ENCODE results near the gene NKX2-2. TPM values are rescaled to one million over a fixed set of nuclear protein-coding genes. Genes with fewer than 3 reads are reported as not detected.

The NKX2-2 gene
- total RNA-seq, 1 experiment from 2014 or later: 1.4 TPM

Other genes starting within 250 kb of the NKX2-2 start
- gene XRN2, start 210.7 kb downstream of the NKX2-2 start, total RNA-seq (2014; rRNA removed; shearing (Covaris generic)): 91.5 and 97.2 TPM in 2 replicates
- 3.8 and 7.3 TPM in 2 replicates for gene NKX2-4, start 116.5 kb downstream of the NKX2-2 start, total RNA-seq (2014; rRNA removed; shearing (Covaris generic))
- under 0.01 and 0.12 TPM in 2 replicates for gene PAX1, start 191.6 kb upstream of the NKX2-2 start, total RNA-seq (2014; rRNA removed; shearing (Covaris generic))